Activated T-cell treated with anti-CD3 and anti-CD28 coated beads for 1 hour (primary cell): ENCODE data around the gene KCNJ18.
"Not testable (repeated sequence)": the region's sequence is repeated elsewhere in the genome, so short reads cannot be mapped to it uniquely, and the experiment has no call there.

Experiments used
- DNase-seq: peaks from one replicate; pipeline ENCODE4 v3.0.0-alpha.2; 2020; ENCODE audit warnings: low read depth

KCNJ18 gene

DNA sequence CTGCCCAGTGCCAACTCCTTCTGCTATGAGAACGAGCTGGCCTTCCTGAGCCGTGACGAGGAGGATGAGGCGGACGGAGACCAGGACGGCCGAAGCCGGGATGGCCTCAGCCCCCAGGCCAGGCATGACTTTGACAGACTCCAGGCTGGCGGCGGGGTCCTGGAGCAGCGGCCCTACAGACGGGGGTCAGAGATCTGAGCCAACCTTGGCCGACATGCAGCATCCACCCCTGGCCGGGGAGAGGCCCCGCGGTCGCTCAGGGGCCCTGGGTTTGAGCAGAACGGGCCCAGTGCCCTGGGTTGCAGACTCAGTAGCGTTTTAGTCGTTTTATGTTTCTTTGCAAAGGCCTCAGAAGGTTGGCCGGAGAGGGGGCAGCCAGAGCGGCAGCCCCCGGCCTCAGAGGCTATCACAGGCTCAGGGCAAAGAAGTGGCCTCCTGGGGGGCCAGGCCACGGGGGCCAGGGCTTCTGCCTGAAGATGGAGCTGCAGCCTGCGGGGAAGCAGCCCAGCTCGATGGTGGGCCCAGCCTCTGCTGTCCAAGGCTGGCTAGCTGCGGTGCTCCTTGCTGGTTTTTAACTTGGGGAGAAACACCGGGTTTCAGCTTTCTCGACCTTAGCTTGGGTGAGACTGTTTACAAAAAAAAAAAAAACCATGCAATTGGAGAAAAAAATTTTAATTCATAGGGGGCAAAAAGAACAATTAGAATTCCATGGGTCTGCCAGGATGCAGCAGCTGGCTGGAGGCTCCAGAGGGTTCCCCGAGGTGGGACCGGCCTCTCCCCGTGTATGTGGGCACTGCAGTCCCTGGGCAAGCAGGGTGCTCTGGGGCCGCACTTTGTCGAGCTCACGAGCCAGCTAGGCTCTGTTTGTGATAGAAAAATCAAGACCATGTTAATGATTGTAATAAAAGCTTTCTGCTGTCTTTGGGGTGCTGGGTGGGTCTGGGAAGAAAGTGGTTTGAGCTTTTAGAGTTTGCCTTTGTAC is 11.9 kb downstream of the KCNJ18 start:
- DNase-seq = not testable (repeated sequence)

DNA sequence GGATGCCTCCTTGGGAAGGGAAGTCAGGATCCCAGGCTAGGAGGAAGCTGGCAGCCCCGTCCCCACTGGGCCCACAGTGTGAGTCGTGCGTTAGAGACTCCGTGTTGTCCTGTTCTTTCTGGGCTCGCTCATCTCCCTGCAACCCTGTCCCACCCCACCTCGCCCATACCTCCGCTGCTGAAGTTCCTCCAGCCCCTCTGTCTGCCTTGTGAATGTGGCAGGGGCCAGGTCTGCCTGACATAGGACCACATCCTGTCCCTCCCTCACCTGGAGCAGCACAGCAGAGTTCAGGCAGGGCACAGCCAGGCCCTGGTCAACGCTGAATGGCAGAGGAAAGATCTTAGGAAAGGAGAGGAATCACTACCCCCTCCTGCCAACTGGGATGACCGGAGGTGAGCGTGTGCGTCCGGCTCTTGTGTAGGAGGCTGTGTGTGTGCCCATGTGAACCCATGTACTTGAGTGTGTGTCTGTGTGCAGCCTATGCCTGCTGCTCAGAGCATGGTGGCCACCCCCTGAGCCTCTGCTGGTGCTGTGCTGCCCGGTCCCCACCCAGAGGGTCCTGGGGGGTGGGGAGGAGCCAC is 12.8 kb downstream of the KCNJ18 start:
- DNase-seq = no peak

DNA sequence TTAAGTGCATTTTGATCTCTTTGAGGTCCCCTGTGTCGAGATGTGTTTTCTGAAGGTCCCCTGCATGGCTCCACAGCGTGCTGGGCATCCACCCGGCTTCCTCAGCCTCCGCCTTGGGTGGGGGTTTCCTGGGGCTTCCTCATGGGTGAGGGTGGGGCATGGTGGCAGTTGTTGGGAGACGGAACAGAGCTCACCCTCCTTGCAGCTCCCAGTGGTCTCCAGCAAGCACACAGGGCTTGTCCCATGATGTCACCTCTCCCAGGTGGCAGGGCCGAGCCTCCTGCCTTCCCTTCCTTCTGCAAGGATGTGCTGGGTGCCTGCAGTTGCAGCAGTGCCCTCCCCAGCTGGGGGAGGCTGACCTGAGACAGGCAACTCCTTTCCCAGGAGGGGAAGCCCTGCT is 13.4 kb downstream of the KCNJ18 start:
- DNase-seq = not testable (repeated sequence)

DNA sequence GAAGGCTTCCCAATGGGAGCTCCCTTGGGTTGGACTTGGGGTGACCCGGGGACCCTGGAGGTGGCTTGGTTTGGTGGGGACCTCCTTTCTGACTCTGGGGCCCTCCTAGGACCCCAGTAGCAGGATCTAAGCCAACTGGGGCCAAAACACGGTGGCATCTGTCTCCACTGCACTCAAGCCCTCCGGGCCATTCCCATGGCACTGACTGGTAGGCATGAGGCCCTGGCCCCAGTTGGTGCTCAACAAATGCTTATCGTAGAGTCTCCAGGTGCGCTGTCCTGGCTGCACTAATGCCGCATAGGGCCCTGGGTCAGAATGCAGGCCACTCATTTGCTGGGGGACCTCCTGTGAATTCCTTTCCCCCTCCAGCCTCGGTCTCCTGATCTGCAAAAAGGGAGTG is 14.2 kb downstream of the KCNJ18 start:
- not testable (repeated sequence) for DNase-seq

DNA sequence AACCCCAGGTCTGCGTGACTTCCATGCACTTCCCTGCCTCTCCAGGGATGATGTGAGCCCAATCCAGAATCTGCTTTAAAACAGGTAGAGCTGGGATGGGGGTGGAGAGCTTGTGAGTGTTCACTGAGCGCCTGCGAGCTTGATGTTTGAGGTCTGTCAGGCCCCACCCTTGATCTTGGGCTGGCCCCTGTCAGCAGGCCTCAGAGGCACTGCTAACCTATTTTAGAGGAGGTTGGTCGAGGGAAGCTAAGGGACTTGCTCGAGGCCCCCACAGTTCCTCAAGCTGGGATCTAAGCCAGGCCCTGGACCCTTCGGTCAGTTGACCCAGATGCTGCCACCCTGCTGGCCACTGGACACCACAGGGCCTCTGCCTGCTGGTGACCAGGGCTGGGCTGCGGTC is 14.8 kb downstream of the KCNJ18 start:
- not testable (repeated sequence) for DNase-seq

DNA sequence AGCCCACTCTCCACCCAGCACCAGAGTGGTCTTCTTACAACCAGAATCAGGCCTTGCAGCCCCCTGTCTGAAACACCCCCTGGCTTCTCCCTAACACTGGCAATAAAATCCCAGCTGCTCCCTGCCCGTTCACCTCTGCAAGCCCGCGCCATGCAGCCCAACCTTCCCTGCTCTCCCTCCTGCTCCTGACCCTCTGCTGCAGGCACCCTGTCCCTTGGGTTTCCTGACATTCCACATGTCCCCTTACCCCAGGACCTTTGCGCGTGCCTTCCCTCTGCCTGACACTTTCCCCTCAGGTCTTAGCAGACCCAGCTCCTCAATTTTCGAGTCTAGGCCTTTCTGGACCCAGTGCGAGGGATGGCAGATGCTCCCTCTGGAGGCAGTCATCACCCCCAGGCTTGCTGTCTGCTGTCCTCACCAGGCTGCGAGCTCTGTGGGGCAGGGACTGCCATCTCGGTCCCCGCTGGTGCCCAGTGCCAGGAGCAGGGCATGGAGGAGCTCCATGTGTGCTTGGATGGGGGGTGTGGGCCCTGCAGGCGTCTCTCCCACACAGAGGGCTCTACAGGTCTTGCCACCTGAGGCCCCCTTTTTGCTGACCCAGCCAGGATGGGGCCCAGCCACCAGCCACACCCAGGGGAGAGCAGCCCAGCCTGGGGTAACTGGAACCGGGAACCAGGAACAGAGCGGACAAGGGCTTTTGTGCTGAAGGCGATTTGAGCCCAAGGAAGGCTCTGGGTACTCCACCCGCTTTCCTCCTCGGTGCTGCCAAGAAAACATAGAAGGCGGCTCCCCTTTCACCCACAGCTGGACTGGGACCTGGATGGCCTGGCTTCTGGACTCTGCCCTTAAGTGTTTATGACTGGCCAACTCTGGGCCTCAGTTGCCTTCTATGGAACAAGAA is 15.6 kb downstream of the KCNJ18 start:
- not testable (repeated sequence) for DNase-seq

DNA sequence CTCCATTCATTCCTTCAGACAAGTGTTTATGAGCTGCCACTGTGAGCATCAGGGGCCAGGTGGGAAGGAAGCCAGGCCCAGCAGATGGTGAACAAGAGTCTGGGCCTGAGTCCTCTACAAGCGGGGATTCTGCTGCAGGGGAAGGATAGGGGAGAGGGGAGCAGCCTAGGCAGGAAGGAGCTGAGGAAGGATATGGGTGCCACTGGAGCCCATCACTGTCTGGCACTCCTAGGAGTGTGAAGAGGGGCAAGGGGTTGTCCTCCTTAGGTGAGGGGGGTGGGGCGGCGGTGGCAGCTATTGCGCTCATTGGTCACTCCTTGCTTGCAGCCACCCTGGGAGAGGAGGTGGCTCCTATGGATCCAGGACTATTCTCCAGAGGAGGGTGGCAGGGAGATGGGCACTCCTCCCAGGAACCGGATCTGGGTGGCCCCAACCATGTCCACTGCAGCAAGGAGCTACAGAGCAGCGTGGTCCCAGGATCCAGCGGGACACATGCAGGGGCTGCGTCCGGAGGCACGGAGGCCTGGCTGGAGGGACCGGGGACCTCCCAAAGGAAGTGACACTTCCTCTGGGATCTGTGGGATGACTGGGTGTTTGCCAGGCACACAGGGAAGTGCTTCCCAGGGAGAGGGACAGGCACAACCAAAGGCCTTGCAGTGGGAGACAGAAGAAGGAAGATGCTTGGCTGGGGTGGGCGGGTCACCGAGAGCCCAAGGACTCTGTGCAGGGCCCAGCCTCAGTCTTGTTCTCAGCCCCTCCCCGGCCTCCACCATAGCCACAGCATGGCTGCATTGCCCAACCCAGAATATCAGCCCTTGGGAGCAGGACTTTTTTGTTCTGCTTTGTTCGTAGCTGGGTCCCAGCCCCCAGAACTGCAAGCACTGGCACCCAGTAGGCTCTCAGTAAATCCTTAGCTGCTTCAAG is 16.6 kb downstream of the KCNJ18 start:
- DNase-seq = not testable (repeated sequence)

DNA sequence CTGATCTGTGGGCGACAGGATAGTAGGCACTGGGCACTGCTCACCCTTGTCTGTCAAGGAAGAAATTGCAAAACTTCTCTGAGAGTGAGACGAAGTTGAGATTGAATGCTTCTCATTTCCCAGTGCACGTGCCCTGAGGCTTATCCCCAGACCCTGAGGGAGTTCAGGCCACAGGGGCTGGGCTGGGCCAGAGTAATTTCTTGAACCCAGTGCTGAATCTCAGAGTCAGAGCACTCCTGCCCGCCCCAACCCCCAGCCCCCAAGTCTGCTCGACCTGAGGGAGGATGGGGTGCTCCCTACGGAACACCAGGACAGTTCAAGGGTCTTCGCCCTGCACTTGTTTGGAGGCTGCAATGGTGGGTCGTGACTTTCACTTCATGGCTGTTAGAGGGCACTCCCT is 17.7 kb downstream of the KCNJ18 start:
- DNase-seq = not testable (repeated sequence)

DNA sequence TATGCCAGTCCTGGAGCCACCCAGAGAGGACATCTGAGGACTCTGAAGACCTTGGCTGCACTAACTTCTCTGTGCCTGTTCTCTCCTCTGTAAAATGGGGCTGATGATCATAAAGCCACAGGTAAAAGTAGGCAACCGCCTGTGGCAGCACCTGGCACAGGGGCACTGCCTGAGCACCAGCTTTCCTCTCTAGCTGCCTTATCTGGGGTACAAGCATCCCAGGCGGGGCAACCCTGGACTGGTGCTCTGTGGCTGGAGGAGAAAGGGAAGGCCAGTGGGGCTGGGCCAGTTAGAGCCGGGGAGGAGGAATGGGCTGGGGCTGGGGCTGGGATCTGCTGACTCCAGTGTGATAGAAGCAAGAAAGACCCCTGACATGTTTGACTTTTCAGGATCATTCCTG is 18.2 kb downstream of the KCNJ18 start:
- DNase-seq = not testable (repeated sequence)

DNA sequence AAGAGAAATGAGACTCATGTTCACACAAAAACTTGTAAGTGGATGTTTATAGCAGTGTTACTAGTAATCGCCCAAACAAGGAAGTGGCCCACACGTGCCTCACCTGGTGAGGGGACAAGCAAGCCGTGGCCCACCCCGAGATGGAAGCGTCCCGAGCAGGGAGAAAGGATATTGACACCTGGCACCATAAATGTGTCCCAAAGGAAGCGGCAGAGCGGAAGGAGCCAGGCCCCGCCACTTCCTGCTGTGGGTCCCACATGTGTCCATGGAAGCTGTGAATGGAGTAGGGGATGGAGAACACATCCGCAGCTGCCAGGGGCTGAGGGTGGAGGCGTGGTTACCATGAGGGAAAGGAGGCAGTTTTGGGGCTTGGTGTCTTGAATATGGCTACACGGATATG is 18.9 kb downstream of the KCNJ18 start:
- no peak for DNase-seq

DNA sequence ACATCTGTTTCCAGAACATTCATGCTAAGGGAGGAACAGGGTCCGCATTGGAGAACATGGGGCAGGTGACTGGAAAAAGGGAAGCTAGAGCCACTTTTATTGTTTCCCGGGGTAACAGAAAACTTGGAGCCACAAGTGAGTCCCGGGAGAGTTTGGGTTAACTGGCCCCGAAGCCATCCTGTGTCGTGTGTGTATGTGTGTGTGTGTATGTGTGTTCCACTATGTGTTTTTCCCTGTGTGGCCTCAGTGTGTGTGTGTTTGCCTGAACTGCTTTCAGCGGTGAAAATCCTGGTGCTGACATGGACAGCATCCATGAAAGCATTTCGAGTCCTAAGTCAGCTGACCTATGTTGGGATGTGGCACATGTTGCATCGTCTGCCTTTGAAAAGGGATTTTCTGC is 20.7 kb downstream of the KCNJ18 start:
- not testable (repeated sequence) for DNase-seq

DNA sequence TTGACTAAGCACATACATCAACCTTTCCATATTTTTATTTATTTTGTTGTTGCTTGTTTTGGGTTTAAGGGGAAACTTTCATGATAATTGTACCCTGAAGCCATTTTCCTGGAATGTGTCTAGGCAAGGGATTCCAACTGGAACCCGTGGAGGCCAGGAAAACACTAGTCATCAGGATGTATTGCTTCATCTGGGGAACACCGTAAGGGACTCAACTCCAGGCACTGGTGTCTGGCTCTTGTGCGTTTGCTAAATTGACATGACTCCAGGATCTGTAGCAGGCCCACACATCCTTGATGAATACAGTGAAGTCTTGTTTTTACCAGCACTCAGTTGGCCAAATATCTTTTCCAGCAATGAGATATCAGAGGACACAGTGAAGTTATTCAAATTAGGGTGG is 21.3 kb downstream of the KCNJ18 start:
- DNase-seq = not testable (repeated sequence)

DNA sequence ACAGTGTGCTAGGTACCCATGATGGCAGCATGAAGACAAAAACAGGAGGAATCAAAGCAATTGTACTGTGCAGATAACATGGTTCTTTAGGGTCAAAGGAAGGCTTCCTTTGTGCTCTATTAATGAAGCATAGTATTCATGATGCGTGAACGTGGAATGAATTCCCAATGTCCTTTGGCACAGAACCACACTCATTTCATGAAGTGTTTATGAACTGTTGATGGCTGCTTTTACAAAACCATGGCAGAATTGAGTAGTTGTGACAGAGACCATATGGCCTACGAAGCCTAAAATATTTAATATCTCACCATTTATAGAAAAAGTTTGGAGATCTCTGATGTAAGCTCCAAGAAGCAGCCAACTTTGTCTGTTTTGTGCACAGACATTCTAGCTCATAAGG is 22.4 kb downstream of the KCNJ18 start:
- not testable (repeated sequence) for DNase-seq

DNA sequence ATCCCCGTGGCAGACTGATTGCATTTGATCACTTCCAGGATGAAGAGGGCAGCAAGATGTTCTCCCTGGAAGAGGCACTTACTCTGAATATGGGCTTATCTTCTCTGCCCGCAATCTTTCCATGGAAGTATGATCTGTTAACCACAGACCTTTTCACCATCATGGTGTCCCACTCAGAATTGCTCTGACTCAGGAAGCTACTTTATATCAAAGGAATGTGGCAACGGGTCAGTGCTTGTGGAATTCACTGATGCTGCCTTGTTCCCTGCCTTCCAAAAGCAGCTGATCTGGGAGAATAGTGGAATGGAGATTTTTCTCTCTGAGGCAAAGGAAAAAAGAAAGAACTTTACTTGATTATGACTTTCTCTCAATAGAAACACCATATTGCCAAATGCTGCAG is 23.6 kb downstream of the KCNJ18 start:
- DNase-seq = not testable (repeated sequence)

DNA sequence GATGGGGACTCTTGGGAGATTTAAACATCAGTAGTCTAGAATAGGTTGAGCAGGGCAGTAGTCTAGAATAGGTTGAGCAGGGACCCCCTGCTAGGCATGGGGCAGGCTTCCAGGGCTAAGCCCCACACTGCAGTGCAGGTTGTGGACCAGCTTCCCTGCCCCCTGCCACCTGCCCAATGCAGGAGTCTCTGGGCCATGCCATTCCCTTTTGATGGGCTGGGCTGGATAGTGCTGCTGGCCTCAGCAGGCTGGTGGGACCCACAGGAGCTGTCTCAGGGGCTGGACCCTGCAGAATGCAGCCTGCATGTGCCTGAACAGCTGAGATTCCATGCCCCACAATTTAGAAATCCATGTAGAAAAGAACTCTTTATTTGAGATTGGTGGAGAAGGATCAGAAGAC is 26.6 kb downstream of the KCNJ18 start:
- not testable (repeated sequence) for DNase-seq

DNA sequence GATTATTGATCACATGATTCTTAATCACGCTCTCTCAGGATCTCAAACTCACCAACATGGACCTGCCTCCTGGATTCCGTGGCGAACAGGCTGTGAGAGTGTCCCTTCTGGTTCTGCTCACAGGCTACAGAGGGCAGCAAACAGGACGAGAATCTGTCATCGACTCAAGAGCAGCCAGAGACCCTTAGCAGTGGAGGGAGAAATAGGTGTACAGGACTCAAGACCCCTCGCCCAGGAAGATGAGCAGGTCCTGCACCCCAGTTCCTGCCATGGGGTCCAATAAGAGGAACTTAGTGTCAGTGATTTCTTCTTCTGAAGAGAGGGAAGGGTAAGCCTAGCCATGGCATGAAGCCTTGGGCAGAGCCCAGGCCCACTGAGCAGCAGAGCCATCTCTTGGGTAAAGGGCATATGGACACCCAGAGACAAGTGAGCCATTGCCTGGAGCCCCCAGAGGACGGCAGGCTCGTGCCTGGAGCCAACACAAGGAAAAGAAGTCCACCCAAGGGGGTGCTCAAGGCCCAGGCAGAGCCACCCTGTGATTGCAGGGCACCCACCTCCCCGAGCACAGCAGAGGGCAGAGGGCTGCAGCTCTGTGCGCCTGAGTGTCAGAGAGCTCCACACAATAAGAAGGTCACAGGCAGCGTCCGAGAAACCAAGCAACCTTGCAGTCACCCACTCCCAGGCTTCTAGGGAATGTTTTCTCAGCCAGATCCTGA is 27.3 kb downstream of the KCNJ18 start:
- DNase-seq = not testable (repeated sequence)

DNA sequence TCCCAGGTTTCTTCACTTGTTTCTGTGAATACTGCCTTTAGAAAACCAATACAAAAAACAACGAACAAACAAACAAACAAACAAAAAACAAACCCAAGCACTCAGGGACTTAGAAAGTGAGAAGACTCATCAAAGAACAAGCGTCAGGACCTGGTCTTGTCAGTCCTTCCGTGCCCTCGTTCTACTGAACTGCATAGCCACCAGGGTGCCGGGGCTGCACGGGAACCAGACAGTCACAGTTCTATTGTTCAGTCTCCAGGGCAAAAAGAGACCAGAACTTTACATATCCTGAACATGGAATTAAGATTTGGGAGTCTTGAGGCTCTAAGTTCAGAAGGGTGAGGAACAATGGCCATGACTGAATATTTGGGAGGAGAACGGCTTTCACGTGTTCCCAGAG is 28.2 kb downstream of the KCNJ18 start:
- DNase-seq = not testable (repeated sequence)

DNA sequence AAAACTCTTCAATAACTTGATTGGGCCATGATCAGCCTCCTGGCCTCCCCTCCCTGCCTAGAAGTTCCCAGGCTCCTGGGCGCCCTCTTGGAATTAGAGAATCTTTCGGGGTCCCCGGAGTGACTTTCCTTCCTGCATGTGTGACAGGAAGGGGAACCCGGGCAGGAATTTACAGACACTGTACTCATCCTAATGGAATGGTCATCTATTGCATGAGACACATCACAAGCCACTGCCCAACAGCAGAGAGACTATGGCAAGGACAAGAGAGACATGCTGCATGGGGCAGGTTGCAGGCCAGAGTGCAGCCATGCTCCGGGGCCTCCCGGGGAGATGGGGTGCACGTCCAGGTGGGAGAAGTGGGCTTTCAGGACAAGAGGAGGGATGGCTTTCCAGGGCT is 29.9 kb downstream of the KCNJ18 start:
- DNase-seq = not testable (repeated sequence)

DNA sequence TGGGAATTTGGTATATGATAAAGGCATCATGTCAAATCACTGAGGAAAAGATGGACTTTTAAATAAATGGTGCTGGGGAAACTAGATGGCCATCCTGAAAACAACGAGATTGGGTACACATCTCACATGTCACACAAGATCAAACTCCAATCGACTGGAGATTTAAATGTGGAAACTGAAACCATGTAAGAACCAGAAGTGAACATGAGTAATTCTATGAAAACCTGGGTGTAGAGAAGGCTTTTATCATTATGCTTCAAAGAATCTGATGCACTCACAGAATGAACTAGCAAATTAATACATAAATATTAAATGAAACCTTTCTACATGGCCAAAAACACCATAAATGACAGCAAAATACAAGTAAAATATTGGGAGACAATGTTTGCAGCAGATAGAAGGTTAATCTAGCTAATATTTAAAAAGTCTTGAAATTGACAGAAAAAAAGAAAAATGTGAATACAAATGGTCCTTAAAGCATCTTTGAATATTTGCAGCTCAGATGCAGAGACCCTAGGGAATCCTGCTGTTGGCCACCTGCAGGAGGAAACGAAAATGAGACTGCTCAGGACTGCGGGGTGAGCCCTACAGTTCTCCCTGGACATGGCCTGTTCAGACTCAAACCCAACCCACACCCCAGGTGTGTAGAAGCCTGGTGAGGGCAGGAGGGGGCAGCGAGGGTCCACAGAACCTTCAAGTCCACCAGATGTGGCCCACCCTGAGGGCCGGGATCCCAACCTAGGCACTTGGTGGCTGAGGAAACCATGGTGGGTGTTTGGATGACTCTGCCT is 32.1 kb downstream of the KCNJ18 start:
- DNase-seq = not testable (repeated sequence)

DNA sequence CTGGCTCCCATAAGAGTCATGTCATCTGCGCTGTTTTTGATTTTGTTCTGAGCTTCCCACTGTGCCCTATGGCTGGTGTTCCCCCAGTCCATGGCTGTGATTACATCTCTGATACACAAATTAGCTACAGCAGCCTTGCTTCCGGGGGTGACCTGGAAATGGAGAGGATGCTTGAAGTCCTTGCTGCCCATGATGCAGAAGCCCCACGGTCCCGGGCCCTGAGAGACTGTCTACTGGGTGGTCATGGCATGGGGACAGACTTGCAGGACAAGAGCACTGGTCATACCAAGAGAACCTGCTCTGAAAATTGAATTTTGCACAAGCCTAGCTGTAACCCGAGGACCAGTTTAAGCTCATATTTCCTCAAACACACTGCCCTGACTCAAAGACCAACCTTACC is 38.8 kb downstream of the KCNJ18 start:
- DNase-seq = not testable (repeated sequence)
